Right lung (tissue), 10 donors: ENCODE results near the gene PTPN6. TPM values are rescaled to one million over a fixed set of nuclear protein-coding genes. Genes with fewer than 3 reads are reported as not detected.
"Not testable (repeated sequence)": the region's sequence is repeated elsewhere in the genome, so short reads cannot be mapped to it uniquely, and the experiment has no call there.

Experiments
- DNase-seq, 2 donors: peaks; one replicate each; pipeline ENCODE4 v3.0.0-alpha.2; 2013
- long read RNA-seq, 8 donors: transcript quantifications; one replicate each; lab custom pipeline, GENCODE V29; 2026
- polyA plus RNA-seq, 5 donors: library from polyadenylated mRNA; unstranded; fragments of 120-200 nt; gene quantifications; one replicate each; pipeline versions ENCODE4 v1.2.1 to v1.2.3, GENCODE V29; 2013; ENCODE audit warnings: inconsistent platforms in 1 of 5, low replicate concordance in 1 of 5; ENCODE audit not compliant: insufficient read length in 5 of 5, insufficient read depth in 1 of 5

The PTPN6 gene
- polyA plus RNA-seq = 10 to 100 TPM; 15.1 to 21.8 (median 19.0) TPM
- long read RNA-seq, donor 1, partial matches to known transcripts = 0 of 1 reads
- long read RNA-seq, donor 1, other reads (novel, unspliced or antisense) = 0 of 1 reads
- long read RNA-seq, donor 2, partial matches to known transcripts = 0 of 2 reads
- long read RNA-seq, donor 2, other reads (novel, unspliced or antisense) = 0 of 2 reads
- long read RNA-seq, donor 3, partial matches to known transcripts = 0 of 2 reads
- long read RNA-seq, donor 3, other reads (novel, unspliced or antisense) = 0 of 2 reads
- long read RNA-seq, donor 4, partial matches to known transcripts = 0 of 4 reads
- long read RNA-seq, donor 4, other reads (novel, unspliced or antisense) = 0 of 4 reads
- long read RNA-seq, donor 5 = 0 reads
- long read RNA-seq, donor 6, partial matches to known transcripts = 0 of 5 reads
- long read RNA-seq, donor 6, other reads (novel, unspliced or antisense) = 0 of 5 reads
- long read RNA-seq, donor 7, partial matches to known transcripts = 0 of 1 reads
- long read RNA-seq, donor 7, other reads (novel, unspliced or antisense) = 0 of 1 reads
- long read RNA-seq, donor 8, partial matches to known transcripts = 0 of 1 reads
- long read RNA-seq, donor 8, other reads (novel, unspliced or antisense) = 0 of 1 reads

GRCh38 chr12:6950811-6951540, at the start of gene PTPN6:
Gene PTPN6 (plus strand): TSS chr12:6951356. CDS start chr12:6951513, 157 bp downstream.
- DNase-seq = no peak

- DNase-seq = no peak
These were observed 48.7 kb upstream of the PTPN6 start for GRCh38 chr12:6902448-6902847.

- no peak for DNase-seq
These were observed 47.4 kb upstream of the PTPN6 start for GRCh38 chr12:6903722-6904121.

GRCh38 chr12:6904280-6905276, 46.6 kb upstream of the PTPN6 start, which contains the start of gene LRRC23:
Gene LRRC23 (plus strand): TSS chr12:6904822. CDS start chr12:6905634, 812 bp downstream.
- DNase-seq = peak; percentile 95 to 97

- DNase-seq = no peak
These were observed 45.6 kb upstream of the PTPN6 start for GRCh38 chr12:6905414-6906040.

GRCh38 chr12:6908141-6908540, 43.0 kb upstream of the PTPN6 start:
- not testable (repeated sequence) for DNase-seq

GRCh38 chr12:6909421-6910145, 41.6 kb upstream of the PTPN6 start:
- no peak for DNase-seq

GRCh38 chr12:6912164-6912935, 38.8 kb upstream of the PTPN6 start:
- no peak for DNase-seq

- peak in 1 of 2 donors; percentile 38 for DNase-seq
These were observed 36.8 kb upstream of the PTPN6 start, which contains the start of gene ENO2 for GRCh38 chr12:6914246-6914946. Gene ENO2 (plus strand): TSS chr12:6914580. CDS start chr12:6915833, 1,253 bp downstream.

GRCh38 chr12:6914947-6915788, 36.0 kb upstream of the PTPN6 start:
- DNase-seq = no peak

GRCh38 chr12:6915789-6916285, 35.3 kb upstream of the PTPN6 start:
- DNase-seq = no peak

GRCh38 chr12:6916426-6917200, 34.5 kb upstream of the PTPN6 start:
- DNase-seq = no peak

- no peak for DNase-seq
These were observed 33.5 kb upstream of the PTPN6 start for GRCh38 chr12:6917491-6918231.

- DNase-seq = no peak
These were observed 31.6 kb upstream of the PTPN6 start for GRCh38 chr12:6919588-6919987.

- DNase-seq = no peak
These were observed 29.6 kb upstream of the PTPN6 start for GRCh38 chr12:6921539-6921938.
